Stimulated activated CD8-positive, alpha-beta memory T cell treated with anti-CD3 and anti-CD28 coated beads, Interleukin-15, amount 100 ng/mL, for 4 hours (primary cell): ENCODE results near the gene TPCN2.

Source experiments
- DNase-seq, 2 donors: peaks; one replicate each; pipeline ENCODE4 v3.0.0-alpha.2; 2020; ENCODE audit warnings: low read depth in 2 of 2

Gene TPCN2

GRCh38 chr11:69037544-69037943 is 11.2 kb upstream of the TPCN2 start:
- no peak for DNase-seq

- no peak for DNase-seq
These were observed 9.2 kb upstream of the TPCN2 start for GRCh38 chr11:69039501-69039900.

DNA sequence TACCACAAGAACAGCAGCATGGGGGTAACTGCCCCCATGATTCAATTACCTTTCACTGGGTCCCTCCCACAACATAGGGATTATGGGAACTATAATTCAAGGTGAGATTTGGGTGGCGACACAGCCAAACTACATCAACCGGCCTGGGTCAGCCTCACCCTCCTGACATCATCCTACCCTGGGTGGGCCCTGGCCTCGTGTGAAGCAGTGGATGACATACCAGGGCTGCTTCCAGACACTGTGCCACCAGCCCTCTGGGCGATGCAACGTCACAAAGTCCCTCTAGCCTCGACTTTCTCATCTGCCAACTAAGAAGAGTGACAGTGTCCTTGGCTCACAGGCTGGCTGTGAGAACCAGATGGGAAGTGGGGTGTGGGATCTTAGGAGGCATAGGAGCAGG is 8.7 kb upstream of the TPCN2 start:
- DNase-seq: no peak

- no peak for DNase-seq
These were observed 8.0 kb upstream of the TPCN2 start for GRCh38 chr11:69040581-69041260.

DNA sequence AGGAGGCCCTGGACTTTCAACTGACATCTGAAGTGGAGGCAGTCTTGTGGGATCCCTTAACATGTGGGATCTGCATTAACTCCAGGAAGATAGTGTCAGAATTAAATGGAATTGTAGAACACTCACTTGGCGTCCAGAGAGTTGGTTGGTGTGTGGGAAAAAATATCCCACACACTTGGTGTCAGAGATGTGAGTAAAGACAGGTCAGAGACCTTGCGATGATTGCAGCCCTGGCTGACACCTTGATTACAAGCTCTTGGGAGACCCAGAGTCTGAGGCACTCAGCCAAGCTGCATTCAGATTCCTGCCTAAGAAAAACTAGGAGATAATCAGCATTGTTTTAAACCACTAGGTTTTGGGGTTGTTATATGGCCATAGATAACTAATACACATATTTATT is 7.2 kb upstream of the TPCN2 start:
- DNase-seq: no peak

GRCh38 chr11:69044111-69045013 is 4.4 kb upstream of the TPCN2 start:
- DNase-seq: no peak

- no peak for DNase-seq
These were observed 570 bp upstream of the TPCN2 start for GRCh38 chr11:69048031-69048693.

GRCh38 chr11:69049490-69049867 is 747 bp downstream of the TPCN2 start:
- no peak for DNase-seq

GRCh38 chr11:69050592-69051380 is 2.1 kb downstream of the TPCN2 start:
- DNase-seq: no peak

DNA sequence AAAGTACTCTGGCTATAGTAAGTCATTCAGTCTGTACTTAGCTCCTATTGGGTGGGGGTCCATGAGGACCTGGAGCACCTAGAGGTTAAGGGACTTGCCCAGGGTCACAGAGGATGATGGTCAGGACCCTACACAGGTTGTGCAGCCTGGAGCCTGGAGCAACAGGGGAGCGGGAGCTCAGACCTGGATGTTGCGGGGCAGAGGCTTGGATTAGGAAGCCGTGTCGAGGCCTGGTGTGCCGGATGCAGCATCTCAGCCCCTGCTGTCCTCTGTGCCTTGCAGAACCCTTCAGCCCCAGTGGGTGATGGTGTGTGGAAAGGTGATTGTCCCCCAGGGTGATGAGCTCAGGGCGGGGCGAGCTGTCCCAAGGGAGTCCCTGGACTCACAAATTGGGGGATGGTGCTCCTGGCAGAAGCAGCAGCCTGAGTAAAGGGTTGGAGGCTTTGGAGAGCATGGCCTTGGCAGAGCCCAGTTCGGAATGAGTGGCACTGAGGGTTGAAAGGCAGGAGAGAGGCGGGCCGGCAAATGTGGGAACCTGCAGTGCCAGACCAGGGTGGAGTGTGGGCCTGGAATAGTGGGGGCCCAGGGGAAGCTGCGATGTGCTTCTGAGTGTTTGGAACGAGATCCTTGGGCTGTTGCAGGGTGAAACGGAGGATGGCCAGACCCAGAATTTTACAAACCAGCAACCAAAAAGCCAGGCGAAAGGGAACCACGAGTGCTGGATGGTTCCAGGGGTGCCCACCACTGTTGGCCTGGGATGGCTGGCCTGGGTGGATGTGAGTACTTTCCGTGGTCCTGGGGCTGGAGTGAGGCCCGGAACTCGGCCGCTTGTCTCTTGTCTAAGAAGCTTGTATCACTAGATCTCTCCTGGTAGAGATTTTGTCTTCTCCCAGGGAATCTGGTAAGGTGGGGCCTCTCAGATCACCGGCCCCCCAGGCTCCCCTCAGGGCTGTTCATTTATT is 2.9 kb downstream of the TPCN2 start:
- no peak for DNase-seq

- no peak for DNase-seq
These were observed 3.8 kb downstream of the TPCN2 start for GRCh38 chr11:69052343-69053168.

DNA sequence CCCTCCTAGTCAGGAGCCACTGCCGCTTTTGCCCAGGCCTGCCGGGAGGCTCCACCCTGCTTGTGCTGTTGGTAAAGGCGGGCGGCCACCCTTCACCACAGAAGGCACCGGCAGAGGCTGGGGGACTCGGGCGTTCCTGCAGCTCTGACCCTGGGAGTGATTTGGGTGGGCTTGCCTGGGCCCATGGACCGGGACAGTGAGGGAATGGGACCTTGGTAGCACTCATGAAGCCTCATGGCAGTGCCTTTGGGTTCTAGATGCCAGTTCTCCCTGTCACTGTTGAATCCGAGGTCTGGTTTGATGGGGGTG is 4.4 kb downstream of the TPCN2 start:
- no peak for DNase-seq

- DNase-seq: no peak
These were observed 5.0 kb downstream of the TPCN2 start for GRCh38 chr11:69053546-69054396.

DNA sequence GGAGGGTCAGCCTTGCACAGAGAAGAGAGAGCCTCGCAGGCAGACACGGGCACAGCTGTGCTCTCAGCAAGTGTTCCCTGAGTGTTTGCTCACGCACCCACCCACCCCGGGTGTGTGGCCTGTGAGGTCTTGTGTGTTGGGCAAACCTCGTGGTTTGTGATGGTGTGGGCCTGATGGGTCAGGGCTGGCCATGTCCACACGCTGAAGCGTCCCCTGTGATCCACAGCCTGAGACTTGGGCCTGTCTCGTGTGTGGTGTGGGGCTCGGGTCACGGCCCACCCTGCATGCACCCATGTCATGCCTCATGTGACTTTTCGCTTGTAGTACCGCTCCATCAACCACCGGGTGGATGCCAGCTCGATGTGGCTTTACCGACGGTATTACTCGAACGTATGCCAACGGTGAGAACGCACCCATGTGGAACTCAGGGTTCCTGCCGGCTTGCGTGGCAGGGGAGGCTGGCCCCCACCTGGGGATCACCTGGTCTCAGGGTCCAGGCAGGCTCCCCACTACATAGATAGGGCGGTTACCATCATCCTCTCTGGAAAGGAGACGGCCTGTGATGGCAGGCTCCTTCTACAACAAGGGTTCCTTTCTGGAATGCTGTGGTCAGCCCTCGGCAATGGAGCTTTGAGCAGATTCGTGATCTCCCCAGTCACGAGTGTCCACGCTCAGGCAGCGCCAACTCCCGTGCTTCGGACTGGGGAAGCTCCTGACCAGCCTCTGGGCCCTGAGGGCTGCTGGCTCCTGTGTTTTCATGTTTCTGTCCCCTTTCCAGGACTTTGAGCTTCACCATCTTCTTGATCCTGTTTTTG is 5.9 kb downstream of the TPCN2 start:
- no peak for DNase-seq

DNA sequence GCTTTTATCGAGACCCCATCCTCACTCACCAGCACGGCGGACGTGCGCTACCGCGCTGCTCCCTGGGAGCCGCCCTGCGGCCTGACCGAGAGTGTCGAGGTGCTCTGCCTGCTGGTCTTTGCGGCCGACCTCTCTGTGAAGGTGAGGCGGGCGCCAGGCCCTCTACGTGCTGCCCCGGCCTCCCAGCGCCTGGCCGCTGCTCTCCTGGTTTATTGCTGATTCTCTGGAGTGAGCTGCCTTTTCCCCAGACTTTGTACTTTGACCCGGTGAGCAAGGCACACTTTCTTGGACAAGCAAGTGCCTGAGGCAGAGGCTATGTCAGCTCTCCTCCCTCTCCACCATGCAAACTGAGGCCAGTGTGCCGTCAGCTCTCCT is 6.5 kb downstream of the TPCN2 start:
- DNase-seq: no peak

DNA sequence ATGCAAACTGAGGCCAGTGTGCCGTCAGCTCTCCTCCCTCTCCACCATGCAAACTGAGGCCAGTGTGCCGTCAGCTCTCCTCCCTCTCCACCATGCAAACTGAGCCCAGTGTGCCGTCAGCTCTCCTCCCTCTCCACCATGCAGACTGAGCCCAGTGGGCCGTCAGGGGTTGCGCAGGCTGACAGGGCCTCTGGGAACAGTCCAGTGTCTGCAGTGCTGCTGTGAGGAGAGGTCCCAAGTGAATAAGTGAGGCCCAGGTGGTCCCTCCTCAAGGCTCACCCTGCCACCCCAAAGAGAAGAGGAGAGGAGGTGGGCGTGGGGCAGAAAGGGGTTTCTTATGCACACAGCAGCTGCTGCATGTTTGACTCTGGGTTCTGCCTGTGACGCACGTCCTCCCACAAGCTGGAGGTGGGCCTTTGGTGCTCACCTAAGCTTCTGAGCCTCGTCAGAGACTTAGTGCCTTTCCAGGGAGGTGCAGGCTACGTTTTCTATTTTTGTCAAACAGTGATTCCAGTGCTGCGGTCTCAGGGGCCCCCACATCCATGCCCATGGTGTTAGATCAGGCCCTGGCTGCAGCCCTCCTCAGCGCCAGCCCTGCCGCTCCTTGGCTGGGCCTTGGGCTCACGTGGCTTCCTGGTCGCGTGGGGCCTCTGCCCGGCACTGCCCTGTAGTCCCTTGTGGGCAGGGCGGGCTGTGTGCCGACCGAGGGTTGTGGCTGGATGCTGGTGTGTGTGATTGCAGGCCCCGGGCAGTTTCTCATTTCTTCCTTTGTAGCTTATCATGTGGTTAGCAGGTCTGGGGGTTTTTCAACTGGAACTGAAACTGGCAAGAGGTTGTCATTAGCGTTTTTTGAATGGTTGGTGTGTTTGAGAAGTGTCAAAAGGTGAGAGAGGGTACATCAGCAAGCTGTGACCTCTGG is 7.1 kb downstream of the TPCN2 start:
- no peak for DNase-seq

- no peak for DNase-seq
These were observed 8.5 kb downstream of the TPCN2 start for GRCh38 chr11:69057236-69057635.
